HPDE6-E6E7 (cell line): Measurements from ENCODE around the gene CD160.
"Not testable (repeated sequence)": the region's sequence is repeated elsewhere in the genome, so short reads cannot be mapped to it uniquely, and the experiment has no call there.

Experiments used
- DNase-seq: peaks from one replicate; pipeline ENCODE4 v3.0.0; 2011; ENCODE audit warnings: missing footprints; ENCODE audit errors: extremely low spot score

CD160 gene, protein sequence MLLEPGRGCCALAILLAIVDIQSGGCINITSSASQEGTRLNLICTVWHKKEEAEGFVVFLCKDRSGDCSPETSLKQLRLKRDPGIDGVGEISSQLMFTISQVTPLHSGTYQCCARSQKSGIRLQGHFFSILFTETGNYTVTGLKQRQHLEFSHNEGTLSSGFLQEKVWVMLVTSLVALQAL

GRCh38 chr1:145719230-145720079, at the start of gene CD160:
CD160 (plus strand) TSS chr1:145719499; CDS start chr1:145728328, 8,829 bp downstream.
- DNase-seq: no peak

DNA sequence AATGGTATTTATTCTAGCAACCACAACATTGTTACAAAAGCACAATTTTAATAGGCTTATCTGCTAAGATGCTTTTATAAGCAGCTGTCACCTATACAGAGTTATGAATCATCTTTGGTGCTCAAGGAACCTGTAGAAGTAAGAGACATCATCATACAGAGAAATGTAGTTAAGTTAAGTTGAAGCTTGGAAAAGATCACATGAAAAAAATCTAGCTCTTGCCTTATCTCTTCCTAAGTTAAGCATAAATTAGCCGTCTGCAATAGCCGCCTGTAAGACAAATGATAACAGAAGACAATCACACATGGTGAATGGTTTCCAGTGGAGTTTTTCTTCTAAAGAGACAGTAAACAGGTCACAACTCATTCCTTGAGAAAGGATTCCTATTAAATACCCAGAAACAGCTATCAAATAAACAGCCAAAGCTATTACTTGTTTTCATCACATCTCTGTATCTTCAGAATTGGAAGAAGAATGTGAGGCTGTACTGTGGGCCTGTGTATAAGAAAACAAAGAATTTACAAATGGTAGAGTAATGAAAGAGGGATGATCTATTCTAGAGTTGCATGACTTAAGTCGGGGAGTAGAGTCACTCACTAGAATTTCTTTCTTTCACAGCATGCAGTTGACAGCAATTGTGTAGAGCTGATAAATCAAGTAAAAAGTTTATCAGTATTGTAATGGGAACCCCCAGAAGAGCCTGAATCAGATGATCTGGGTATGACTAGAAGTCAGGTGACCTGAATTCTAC, 48.1 kb upstream of the CD160 start:
- DNase-seq: not testable (repeated sequence)

- DNase-seq: not testable (repeated sequence)
These were observed 46.1 kb upstream of the CD160 start for GRCh38 chr1:145673217-145673616.

- DNase-seq: not testable (repeated sequence)
These were observed 34.4 kb upstream of the CD160 start for GRCh38 chr1:145684858-145685257.

GRCh38 chr1:145686078-145686477, 33.2 kb upstream of the CD160 start:
- not testable (repeated sequence) for DNase-seq

DNA sequence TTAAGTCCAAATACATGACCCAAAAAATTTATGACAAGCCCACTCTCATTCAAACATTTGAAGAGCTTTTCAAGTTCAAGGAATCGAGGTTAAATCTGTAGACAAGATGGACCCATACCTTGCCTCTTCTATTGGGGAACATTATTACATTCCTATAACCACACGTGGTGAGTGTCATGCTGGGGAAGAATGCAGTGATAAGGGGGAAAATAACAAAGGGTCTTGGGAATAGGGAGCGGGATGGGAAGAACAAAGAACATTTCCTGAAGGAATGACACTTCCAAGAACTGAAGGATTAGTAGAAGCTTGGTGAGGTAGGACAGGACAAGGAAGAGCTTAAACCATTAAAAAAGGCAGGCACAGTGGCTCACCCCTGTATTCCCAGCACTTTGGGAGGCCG, 31.0 kb upstream of the CD160 start:
- no peak for DNase-seq

GRCh38 chr1:145688924-145689323, 30.4 kb upstream of the CD160 start:
- no peak for DNase-seq

- no peak for DNase-seq
These were observed 29.4 kb upstream of the CD160 start for GRCh38 chr1:145689922-145690321.

DNA sequence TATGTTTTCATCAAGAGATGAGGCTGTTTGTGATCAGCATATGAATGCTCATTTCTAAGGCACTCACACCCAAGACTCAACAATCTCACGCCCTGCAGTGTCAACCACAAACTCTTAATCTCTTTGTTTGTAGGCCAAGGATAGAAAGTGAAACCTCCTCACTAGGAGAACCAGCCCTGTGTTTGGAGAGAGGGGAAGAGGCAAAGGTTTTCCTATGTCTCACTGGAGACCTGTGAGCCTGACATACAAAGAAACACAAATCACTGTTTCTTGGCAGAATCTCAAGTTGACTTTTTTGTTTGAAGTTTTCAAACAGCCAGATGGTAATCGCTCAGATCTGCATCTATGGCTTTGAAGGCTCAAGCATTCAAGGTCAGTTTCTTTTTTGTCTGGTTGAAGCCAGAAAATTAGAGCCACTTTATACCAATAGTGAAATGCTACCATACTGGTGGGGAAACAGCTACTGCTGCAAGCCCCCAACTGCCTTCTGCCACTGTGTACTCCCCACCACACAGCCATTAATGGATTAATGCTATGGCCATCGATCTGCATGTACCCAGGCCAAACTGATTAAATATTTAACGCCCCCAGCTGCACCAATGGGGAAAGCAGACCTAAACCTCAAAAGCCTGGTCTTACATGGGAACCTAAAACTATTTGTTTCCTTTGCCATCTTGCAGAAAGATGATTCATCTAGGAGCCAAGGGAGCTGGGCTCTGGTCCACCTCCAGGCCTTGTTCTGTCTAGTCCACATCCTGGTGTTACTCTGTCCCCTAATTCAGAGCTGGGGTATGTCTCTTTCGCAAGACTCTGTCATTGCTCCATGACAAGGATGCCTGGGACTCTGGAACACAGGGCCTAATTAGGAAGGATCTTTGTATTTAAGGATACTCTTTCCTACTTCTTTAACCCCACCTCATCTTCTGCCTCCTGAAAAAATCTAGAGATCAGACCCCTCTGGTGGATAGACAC, 28.4 kb upstream of the CD160 start:
- DNase-seq: peak; percentile 58

- no peak for DNase-seq
These were observed 26.4 kb upstream of the CD160 start for GRCh38 chr1:145692785-145693443.

DNA sequence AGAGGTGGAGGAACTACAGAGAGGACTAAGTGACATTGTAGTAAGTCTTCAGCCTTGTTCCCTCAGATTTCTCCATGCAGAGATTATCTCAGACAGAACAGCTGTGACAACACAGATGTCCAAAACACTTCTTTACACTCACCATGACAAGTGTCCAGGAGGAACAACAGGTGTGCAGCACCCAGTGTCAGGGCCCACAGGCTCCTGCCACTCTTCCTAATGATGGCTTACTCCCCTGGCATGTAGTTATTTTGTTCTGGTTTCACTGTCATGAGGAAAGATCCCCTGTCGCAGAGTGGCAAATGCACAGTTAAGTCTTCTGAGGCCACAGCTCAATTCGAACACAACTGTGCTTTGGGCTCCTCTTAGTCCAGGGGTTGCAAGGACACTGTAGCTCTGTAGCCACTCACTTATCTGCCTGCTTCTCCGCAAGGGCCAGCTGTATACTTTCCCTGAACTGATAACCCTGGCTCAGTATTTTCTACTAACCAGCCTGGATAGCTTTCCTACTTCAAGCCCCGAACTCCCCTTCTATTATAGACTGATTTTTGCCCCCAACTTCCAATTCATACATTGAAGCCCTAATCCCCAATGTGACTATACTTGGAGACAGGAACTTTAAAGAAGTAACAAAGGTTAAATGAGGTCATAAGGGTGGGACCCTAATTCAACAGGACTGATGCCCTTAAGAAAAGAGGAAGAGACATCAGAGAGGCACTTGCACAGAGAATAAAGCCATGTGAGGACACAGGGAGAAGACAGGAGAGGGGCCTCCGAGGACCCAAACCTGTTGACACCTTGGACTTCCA, 23.3 kb upstream of the CD160 start:
- DNase-seq: no peak

GRCh38 chr1:145696630-145696960, 22.7 kb upstream of the CD160 start:
- no peak for DNase-seq

DNA sequence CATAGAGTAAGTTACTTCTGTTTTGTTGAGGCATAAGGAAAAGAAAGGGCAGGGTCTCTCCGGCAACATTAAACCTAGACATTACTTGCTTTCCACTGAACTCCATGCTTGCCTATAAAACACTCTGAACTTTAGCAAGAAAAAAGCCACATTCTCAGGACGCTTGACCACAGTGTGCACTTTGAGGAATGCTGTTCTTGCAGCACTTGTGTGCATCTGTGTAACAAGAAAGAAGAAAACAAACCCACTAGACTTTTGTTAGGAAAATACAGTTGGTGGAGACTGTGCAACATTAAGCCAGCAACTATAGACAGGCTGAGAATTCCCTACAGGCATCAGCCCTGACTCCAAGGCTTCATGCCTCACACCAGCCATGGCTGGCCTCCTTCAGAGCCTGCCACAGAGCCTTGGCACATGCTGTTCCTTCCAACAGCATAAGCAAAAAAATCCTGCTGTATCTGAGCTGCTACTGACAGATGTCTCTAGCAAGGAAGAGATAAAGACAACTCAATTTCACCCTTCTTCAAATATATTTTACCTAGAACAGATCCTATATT, 17.9 kb upstream of the CD160 start:
- DNase-seq: no peak

- no peak for DNase-seq
These were observed 17.2 kb upstream of the CD160 start for GRCh38 chr1:145702052-145702451.

DNA sequence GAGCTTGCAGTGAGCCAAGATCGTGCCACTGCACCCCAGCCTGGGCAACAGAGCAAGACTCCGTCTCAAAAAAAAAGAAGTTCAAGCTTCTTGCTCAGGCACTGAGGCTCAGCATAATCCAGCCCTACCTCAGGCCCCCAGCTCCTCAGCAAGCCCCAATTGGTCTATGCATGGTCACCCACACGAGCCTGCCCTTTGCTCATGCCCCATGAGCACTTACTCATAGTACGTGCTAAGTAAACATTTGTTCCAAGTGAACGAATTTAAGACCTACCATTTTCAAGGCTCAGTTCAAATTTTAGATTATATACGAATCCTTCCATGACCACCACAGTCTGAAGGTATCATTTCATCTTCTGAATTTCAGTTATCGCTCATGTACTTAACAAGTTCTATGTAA, 16.5 kb upstream of the CD160 start:
- DNase-seq: no peak

GRCh38 chr1:145705622-145706021, 13.7 kb upstream of the CD160 start:
- DNase-seq: no peak

GRCh38 chr1:145706086-145706664, 13.1 kb upstream of the CD160 start:
- DNase-seq: peak; percentile 75

GRCh38 chr1:145707183-145707867, 12.0 kb upstream of the CD160 start, which contains the start of gene PDZK1:
PDZK1 (minus strand) TSS chr1:145707368; CDS start chr1:145688021, 19,347 bp downstream.
- DNase-seq: no peak

DNA sequence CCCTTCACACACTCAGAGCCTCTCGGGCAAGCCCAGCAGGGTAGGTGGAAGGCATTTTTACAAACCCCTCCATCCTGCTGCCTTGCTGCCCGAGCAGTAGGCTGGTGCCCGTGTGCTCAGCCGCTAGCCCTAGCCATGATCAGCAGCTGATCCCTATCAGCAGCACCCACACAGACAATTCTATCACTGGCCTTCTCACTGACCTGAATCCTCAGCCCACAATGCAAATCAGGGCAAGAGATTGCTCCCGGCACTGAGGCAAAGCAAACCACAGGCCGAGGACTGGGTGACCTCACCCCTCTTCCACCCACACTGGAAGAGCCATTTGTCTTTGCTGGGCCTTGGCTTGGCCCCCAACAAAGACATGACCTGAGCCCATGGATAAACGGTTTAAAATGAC, 11.2 kb upstream of the CD160 start:
- DNase-seq: no peak
